Right cardiac atrium (tissue), 5 donors: ENCODE data around the gene SPDYE3. TPM values are rescaled to one million over a fixed set of nuclear protein-coding genes. Genes with fewer than 3 reads are reported as not detected.
"Not testable (repeated sequence)": the region's sequence is repeated elsewhere in the genome, so short reads cannot be mapped to it uniquely, and the experiment has no call there.

Experiments
- ATAC-seq, 2 donors: fragments of 200-7000 bp; cut with Tn5 transposase; one replicate each; pipeline versions ENCODE4 v1.8.0 to v1.9.1; 2020; ENCODE audit warnings: moderate library complexity in 2 of 2, mild to moderate bottlenecking in 1 of 2
- DNase-seq, 3 donors: peaks; one replicate each; pipeline ENCODE4 v3.0.0-alpha.2; 2020
- H3K27ac ChIP-seq: one replicate; pipeline ENCODE4 v1.5.1; 2013; ENCODE audit warnings: mild to moderate bottlenecking, low read length, control low read depth, moderate library complexity
- H3K27me3 ChIP-seq: one replicate; pipeline ENCODE4 v1.6.1; 2013; ENCODE audit not compliant: control insufficient read depth, insufficient read depth
- H3K4me1 ChIP-seq: one replicate; pipeline ENCODE4 v1.6.1; 2013; ENCODE audit warnings: low read length; ENCODE audit not compliant: control insufficient read depth, insufficient read depth
- H3K4me3 ChIP-seq: one replicate; pipeline ENCODE4 v1.5.1; 2013; ENCODE audit warnings: low read length, control low read depth
- H3K9me3 ChIP-seq: one replicate; pipeline ENCODE4 v1.6.1; 2013; ENCODE audit warnings: low read length; ENCODE audit not compliant: control insufficient read depth
- WGBS: extraction: QIAGEN DNeasy Blood & Tissue Kit; methylation state at CpG from one replicate; pipeline ENCODE4 v1.1.7; 2013; 5-methylcytosine and 5-hydroxymethylcytosine counted together
- intact Hi-C, 4 donors: fragments of 100-400 bp; cut with DNase I; formaldehyde crosslinking; loops; one replicate each; pipeline versions ENCODE4 v1.11.0 to v1.14.0; 2022 to 2023
- long read RNA-seq, 4 donors: library from polyadenylated mRNA; unstranded; transcript quantifications; one replicate each; pipeline ENCODE4 v2.0.0, GENCODE V29; 2020 to 2021
- polyA plus RNA-seq: library from polyadenylated mRNA; stranded (reverse); fragments of 200-250 nt; gene quantifications from one replicate; pipeline ENCODE4 v1.2.3, GENCODE V29; 2013
- total RNA-seq, 4 donors: library from RNA; stranded (reverse); fragmentation: NEBNext Ultra II Directional; extraction: Animal tissue kit (Norgen Biotek cat#: 25700); gene quantifications; one replicate each; pipeline ENCODE4 v1.2.1, GENCODE V29; 2021
- donor health status: healthy with polysubstance abuse.
- donor health status: DM: no; HTN: yes; CAD: no.
- donor health status: DM: no; HTN: no; CAD: no.
- donor health status: DM: no; HTN: yes; CAD: no; lungs with severe emphysema.
- donor health status: DM: yes; HTN: yes; CAD: no.

SPDYE3 gene, protein sequence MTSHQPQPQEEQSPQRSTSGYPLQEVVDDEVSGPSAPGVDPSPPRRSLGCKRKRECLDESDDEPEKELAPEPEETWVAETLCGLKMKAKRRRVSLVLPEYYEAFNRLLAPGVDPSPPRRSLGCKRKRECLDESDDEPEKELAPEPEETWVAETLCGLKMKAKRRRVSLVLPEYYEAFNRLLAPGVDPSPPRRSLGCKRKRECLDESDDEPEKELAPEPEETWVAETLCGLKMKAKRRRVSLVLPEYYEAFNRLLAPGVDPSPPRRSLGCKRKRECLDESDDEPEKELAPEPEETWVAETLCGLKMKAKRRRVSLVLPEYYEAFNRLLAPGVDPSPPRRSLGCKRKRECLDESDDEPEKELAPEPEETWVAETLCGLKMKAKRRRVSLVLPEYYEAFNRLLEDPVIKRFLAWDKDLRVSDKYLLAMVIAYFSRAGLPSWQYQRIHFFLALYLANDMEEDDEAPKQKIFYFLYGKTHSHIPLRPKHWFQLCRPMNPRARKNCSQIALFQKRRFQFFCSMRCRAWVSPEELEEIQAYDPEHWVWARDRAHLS
- not detected for total RNA-seq
- polyA plus RNA-seq: 0.20 TPM
- long read RNA-seq, donor 1, partial matches to known transcripts: 0 of 4 reads
- long read RNA-seq, donor 1, other reads (novel, unspliced or antisense): 4 of 4 reads
- long read RNA-seq, donor 2, partial matches to known transcripts: 0 of 1 reads
- long read RNA-seq, donor 2, other reads (novel, unspliced or antisense): 1 of 1 reads
- long read RNA-seq, donor 3, partial matches to known transcripts: 0 of 1 reads
- long read RNA-seq, donor 3, other reads (novel, unspliced or antisense): 1 of 1 reads
- long read RNA-seq, donor 4: 0 reads

DNA sequence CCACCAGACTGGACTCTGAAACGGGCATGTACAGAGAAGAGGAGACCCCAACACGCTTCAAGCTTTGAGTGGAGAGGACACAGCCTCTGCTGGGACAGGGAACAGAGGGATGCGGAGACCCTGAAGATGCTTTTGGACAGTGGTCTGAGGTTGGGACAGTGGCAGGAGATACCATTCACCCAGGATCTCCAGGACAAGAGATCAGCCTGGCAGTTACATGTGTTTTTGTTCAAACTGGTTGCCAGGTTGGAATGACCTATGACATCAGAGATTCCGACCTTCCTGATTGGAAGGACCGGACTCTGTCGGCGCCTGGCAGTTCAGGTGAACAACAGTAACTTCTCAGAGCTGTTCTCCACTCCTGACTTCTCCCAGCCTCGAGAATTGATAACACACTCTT lies at the start of gene SPDYE3:
SPDYE3 (plus strand) TSS at position 301 of the 400 bp plus-strand sequence. CDS start 184 bp downstream, outside the sequence.
- WGBS: 94% methylated on average over 7 of the region's 8 CpGs
- ATAC-seq, H3K4me1 ChIP-seq, H3K9me3 ChIP-seq, intact Hi-C loops, H3K27me3 ChIP-seq, H3K4me3 ChIP-seq, DNase-seq, H3K27ac ChIP-seq: not testable (repeated sequence)

DNA sequence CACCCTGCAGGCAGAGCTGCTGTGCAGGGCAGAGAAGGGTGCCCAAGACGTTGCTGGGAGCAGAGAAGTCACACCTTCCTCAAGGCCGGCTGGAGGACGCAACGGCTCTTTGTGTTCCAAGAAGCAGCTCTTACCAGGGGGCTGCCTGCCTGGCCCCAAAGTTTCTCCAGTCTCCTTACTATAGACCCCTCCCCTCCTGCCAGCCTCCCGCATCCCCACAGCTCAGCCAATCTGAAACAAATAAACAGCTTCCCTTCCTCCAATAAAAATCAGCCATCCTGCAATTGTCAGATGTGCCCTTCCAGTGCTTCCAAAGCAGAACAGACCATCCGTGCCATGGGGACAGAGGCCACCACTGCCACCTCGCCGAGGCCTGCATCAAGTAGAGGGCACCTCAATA lies 47.5 kb upstream of the SPDYE3 start:
- H3K4me1 ChIP-seq, H3K9me3 ChIP-seq, H3K27ac ChIP-seq, H3K4me3 ChIP-seq, intact Hi-C loops, DNase-seq, H3K27me3 ChIP-seq, ATAC-seq: not testable (repeated sequence)
- 86% methylated on average over 8 of the region's 8 CpGs for WGBS

DNA sequence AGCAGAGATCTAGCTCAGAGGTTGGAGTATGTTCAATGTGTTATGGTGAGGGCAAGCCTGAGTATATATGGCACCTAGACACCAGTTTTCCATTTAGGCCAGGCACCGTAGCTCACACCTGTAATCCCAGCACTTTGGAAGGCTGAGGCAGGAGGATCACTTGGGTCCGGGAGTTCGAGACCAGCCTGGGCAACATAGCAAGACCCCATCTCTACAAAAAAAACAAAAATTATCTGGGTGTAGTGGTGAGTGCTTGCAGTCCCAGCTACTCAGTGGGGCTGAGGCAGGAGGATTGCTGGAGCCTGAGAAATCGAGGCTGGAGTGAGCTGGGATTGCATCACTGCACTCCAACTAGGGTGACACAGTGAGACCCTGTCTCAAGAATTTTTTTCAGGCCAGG lies 44.6 kb upstream of the SPDYE3 start:
- H3K4me3 ChIP-seq, H3K27me3 ChIP-seq, DNase-seq, H3K4me1 ChIP-seq, H3K9me3 ChIP-seq, H3K27ac ChIP-seq, intact Hi-C loops, ATAC-seq: not testable (repeated sequence)
- WGBS: 97% methylated on average over 4 of the region's 4 CpGs

DNA sequence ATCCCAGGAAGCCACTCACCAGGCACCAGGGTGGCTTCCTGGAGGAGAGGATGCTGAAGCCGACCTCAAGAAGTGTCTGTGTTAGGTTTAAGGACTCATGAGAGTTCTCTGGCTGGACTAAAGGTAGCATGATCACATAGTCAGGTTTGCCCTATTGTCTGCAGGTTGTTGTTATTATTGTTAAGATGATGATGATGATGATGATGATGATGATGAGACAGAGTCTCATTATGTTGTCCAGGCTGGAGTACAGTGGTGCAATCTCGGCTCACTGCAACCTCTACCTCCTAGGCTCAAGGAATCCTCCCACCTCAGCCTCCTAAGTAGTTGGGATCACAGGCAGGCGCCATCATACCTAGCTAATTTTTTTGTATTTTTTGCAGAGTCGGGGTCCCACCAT lies 43.3 kb upstream of the SPDYE3 start:
- 95% methylated on average over 4 of the region's 4 CpGs for WGBS
- H3K4me3 ChIP-seq, H3K4me1 ChIP-seq, DNase-seq, H3K9me3 ChIP-seq, H3K27ac ChIP-seq, intact Hi-C loops, ATAC-seq, H3K27me3 ChIP-seq: not testable (repeated sequence)

DNA sequence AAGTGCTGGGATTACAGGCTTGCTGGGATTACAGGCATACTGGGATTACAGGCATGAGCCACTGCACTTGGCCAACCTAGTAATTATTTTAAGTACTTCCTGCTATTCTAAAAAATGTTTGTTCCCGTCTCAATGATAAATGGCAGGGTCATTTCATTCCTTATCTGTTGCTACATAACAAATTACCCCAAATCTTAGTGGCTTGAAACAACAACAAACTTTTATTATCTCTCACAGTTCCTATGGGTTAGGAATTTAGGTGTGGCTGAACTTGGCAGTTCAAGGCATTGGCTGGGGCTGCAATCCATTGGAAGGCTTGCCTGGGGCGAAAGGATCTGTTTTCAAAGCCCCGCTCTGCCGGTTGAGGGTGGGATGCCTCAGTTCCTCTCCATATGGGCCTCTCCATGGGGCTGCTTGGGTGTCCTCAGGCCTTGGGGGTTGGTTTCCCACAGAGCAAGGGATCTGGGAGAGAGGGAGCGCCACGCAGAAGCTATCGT lies 42.8 kb upstream of the SPDYE3 start:
- H3K27ac ChIP-seq, H3K4me3 ChIP-seq, intact Hi-C loops, H3K9me3 ChIP-seq, DNase-seq, H3K27me3 ChIP-seq, ATAC-seq, H3K4me1 ChIP-seq: not testable (repeated sequence)
- 79% methylated on average over 7 of the region's 7 CpGs for WGBS

DNA sequence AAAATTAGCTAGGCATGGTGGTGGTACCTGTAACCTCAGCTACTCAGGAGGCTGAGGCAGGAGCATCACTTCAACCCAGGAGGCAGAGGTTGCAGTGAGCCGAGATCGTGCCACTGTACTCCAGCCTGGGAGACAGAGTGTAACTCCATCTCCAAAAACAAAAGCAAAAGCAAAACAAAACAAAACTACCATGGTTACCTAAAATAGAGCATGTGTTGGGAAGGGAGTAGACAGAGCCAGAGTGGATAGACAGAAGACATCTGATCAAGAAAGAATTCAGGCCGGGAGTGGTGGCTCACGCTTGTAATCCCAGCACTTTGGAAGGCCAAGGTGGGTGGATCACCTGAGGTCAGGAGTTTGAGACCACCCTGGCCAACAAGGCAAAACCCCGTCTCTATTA lies 41.7 kb upstream of the SPDYE3 start:
- intact Hi-C loops, DNase-seq, H3K27ac ChIP-seq, H3K4me3 ChIP-seq, H3K4me1 ChIP-seq, H3K9me3 ChIP-seq, H3K27me3 ChIP-seq: not testable (repeated sequence)
- 53% methylated on average over 5 of the region's 5 CpGs for WGBS
- peak in 1 of 2 donors; percentile 23 for ATAC-seq

DNA sequence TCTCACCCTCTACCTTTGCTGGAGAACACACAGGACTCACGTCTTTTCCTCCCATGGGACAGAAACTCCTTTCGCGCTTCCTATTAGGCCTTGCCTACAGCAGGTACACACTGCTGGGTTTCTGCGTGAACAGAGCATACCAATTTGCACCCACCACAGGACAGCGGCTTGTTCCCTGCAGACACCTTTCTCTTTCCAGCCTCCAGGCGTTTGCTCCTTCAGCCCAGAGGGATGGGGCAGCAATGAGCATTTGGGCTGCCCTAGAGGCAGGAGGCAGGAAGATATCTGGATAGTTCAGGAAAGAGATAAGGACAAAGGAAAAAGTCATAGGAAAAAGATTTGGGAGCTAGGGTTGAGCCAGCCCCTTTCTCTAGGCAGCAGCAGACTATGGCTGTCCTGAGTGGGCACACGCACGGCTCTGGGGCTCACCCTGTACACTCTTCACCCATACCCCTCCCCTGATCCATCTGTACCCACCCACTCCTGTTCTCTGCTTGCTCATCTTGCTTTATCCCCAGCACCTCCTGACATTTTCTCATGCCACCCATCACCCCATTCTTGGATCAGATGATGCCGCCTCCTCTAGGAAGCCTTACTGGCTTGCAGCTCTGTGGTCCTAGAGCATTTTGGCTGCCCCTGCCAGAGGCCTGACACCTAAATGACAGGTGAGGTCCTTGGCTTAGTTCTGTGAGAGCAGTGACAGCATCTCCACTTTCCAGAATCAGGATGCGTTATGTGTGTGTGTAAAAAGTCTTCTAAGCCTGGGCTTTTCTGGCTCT lies 40.7 kb upstream of the SPDYE3 start:
- Histone ChIP-seq H3K4me3 (no peak overlapping the region), H3K27me3 (no peaks in the 10 kb centered on the region), H3K4me1 (peaks cover 2% of the 10 kb centered on the region), H3K27ac (no peak overlapping the region), H3K9me3 (no peaks in the 10 kb centered on the region)
- DNase-seq (no peak), ATAC-seq (no peak)
- WGBS: 80% methylated on average over 10 of the region's 10 CpGs
- intact Hi-C loops: no loop called here

DNA sequence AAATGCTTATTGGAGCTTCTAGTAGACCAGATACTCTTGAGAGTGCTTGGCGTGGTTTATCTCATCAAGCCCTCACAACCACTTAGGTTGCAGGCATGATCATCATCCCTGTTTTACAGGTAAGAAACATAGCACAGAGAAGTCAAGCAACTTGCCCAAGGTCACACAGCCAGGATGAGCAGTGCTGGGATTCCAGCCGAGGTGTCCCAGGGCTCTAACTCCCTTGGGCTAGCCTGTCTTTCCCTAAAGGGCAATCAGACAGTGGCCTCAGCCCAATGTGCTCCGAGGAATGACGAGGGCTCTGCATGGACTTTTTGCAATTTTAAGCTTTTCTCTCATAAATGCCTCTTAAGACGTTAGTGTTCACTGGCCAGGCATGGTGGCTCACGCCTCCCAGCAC lies 39.9 kb upstream of the SPDYE3 start:
- intact Hi-C loops: no loop called here
- no peak for ATAC-seq
- Histone ChIP-seq H3K27me3 (no peaks in the 10 kb centered on the region), H3K9me3 (no peaks in the 10 kb centered on the region), H3K4me3 (no peak overlapping the region), H3K4me1 (peaks cover 2% of the 10 kb centered on the region), H3K27ac (no peak overlapping the region)
- DNase-seq: no peak
- WGBS: 93% methylated on average over 6 of the region's 6 CpGs

DNA sequence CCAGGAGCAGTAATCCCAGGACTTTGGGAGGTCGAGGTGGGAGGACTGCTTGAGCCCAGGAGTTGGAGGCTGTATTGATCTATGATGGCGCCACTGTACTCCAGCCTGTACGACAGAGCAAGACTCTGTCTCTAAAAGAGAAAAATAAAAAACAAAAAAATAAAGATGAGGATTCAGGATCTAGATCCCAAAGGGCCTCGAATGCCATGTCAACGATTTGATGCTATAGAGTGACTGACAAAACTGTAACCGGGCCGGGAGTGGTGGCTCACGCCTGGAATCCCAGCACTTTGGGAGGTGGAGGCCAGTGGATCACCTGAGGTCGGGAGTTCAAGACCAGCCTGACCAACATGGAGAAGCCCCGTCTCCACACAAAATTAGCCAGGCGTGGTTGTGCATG lies 38.6 kb upstream of the SPDYE3 start:
- ATAC-seq, H3K27ac ChIP-seq, DNase-seq, H3K9me3 ChIP-seq, H3K27me3 ChIP-seq, H3K4me3 ChIP-seq, H3K4me1 ChIP-seq, intact Hi-C loops: not testable (repeated sequence)
- WGBS: 95% methylated on average over 11 of the region's 11 CpGs

DNA sequence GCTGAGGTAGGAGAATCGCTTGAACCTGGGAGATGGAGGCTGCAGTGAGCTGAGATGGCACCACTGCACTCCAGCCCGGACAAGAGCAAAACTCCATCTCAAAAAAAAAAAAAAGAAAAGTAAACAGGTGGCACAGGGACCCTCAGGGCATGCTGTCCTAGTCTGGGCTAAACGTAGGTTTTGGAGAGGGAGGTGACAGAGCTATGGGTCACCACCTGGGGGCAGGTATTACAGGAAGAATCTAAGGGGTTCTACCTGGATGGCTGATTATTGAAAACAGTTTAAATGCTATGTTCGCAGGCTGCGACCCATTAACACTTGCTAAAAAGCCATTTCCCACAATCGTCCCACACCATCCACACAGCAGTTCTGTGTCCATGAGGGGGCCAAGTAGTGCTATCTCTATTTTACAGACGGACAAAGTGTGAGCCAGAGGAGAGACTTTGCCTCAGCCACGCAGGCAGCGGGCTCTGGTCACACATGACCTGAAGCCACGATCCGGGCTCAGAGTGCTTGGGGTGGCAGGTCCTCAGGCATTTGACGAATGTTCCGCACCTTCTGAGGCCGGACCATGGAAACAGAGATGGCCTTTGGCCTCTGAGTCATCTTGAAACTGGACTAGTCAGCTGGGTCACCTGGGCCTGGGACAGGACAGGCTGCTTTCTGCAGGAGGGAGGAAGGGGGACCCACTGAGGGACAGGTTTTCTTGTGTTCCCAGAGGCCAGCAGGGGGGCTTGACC lies 38.0 kb upstream of the SPDYE3 start:
- H3K4me1 ChIP-seq, intact Hi-C loops, H3K27ac ChIP-seq, H3K27me3 ChIP-seq, H3K4me3 ChIP-seq, H3K9me3 ChIP-seq: not testable (repeated sequence)
- peak in 1 of 3 donors; percentile 55 for DNase-seq
- ATAC-seq: peak in 1 of 2 donors; percentile 10
- WGBS: 71% methylated on average over 14 of the region's 14 CpGs
